HFF-Myc (cell line): ENCODE measurements around the gene SACS.
A peak's percentile ranks its signal among the peaks of the same experiment; 100 is the strongest.

Experiments
- DNase-seq: peaks from one replicate; pipeline ENCODE4 v3.0.0-alpha.2; 2011; ENCODE audit warnings: low read depth; ENCODE audit errors: extremely low read depth
- H3K4me3 ChIP-seq: replicated peaks from 2 replicates; pipeline ENCODE4 v1.5.1; 2011; ENCODE audit warnings: low read depth, mild to moderate bottlenecking, control low read depth, low read length
- TF ChIP-seq, protein P1 (sequence below): IDR thresholded peaks from 2 replicates; pipeline ENCODE4 v1.5.1; 2012; ENCODE audit warnings: mild to moderate bottlenecking, low read depth, low read length, control low read depth; ENCODE audit errors: missing control alignments

Gene SACS

GRCh38 chr13:23433171-23434153 lies at the start of gene SACS:
Gene SACS, minus strand, starts transcription at chr13:23433702. Its CDS starts 22,463 bp downstream, at chr13:23411239.
- TF ChIP-seq, protein P1, sequence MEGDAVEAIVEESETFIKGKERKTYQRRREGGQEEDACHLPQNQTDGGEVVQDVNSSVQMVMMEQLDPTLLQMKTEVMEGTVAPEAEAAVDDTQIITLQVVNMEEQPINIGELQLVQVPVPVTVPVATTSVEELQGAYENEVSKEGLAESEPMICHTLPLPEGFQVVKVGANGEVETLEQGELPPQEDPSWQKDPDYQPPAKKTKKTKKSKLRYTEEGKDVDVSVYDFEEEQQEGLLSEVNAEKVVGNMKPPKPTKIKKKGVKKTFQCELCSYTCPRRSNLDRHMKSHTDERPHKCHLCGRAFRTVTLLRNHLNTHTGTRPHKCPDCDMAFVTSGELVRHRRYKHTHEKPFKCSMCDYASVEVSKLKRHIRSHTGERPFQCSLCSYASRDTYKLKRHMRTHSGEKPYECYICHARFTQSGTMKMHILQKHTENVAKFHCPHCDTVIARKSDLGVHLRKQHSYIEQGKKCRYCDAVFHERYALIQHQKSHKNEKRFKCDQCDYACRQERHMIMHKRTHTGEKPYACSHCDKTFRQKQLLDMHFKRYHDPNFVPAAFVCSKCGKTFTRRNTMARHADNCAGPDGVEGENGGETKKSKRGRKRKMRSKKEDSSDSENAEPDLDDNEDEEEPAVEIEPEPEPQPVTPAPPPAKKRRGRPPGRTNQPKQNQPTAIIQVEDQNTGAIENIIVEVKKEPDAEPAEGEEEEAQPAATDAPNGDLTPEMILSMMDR, result no peak
- H3K4me3 ChIP-seq, result peak within 1 kb of the TSS; percentile 74
- DNase-seq, result no peak

DNA sequence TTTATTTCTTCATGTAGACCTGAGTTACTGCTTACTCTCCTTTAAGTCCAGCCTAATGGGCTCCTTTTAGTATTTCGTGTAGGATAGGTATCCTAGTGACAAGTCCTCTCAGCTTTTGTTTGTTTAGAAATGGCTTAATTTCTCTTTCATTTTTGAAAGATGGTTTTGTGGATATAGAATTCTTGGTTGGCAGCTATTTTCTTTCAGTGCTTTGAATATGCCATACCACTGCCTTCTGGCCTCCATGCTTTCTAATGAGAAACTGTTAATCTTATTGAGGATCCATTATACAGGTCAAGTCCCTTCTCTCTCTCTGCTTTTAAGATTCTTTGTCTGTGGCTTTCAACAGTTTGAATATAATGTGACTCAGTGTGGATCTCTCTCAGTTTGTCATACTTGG lies 46.8 kb upstream of the SACS start:
- no peak for DNase-seq
- no peak overlapping the region for H3K4me3 ChIP-seq
- TF ChIP-seq, protein P1, result no peak

DNA sequence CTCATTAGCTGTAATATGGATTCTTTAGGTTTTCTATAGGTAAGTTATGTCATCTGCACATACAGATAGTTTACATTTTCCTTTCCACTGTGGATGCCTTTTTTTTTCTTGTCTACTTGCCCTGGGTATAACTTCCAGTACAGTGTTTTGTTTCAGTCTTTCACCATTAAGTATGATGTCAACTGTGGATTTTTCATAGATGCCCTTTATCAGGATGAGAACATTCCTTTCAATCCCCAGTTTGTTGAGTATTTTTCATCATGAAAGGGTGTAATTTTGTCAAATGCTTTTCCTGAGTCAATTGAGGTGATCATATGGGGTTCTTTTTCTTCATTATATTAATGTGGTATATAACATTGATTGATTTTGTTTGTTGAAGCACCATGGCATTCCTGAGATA lies 43.6 kb upstream of the SACS start:
- TF ChIP-seq, protein P1, result no peak
- DNase-seq, result no peak
- H3K4me3 ChIP-seq, result no peak overlapping the region

DNA sequence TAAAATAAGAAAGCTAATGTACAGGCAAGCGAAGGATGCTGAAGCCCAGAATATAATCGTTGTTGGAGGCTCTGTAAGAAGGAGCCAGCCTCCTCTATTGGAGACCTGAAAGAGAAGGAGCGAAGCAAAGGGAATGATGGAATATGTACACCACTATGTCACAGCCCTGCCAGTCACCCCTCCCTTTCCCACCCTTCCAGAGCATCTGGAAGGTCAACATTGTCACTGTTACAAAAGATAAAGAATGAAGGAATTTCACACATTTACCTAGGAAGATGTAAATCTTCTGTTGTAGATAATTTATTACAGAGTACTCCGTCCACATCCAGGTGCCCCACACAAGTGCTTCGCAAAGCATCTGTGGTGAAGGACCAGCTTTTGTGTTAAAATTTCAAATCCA lies 39.7 kb upstream of the SACS start:
- no peak overlapping the region for H3K4me3 ChIP-seq
- DNase-seq, result no peak
- TF ChIP-seq, protein P1, result no peak

DNA sequence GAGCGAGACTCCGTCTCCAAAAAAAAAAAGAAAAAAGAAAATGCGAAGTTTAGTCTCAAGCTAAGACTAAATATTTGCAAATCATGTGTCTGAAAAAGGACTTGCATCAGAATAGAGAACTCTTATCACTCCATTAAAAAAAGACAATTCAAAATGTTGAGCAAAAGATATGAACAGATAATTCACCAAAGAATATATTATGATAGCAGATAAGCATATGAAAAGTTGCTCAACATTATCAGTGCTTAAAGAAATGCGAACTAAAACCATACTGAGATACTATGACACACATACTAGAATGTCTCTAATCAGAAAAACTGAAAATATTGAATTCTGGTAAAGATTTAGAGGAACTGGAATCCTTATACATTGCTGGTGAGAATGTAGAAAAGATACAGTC lies 38.7 kb upstream of the SACS start:
- peak overlapping the region; percentile 43; the same call in 1 of the 2 replicates for H3K4me3 ChIP-seq
- TF ChIP-seq, protein P1, result no peak
- no peak for DNase-seq

- DNase-seq, result no peak
- peak overlapping the region; percentile 43 for H3K4me3 ChIP-seq
- TF ChIP-seq, protein P1, result no peak
Measured at GRCh38 chr13:23470790-23471614, 37.5 kb upstream of the SACS start.
